DOHH2 (cell line): ENCODE data around the gene ADCY10.

Experiments used
- CTCF ChIP-seq: fragments of 200-600 bp; sonication (generic); IDR thresholded peaks from one replicate; pipeline ENCODE4 v1.5.1; 2014; ENCODE audit warnings: antibody characterized with exemption, mild to moderate bottlenecking, low read depth, low read length; ENCODE audit not compliant: poor library complexity, severe bottlenecking
- EZH2phosphoT487 ChIP-seq: fragments of 200-600 bp; sonication (generic); IDR thresholded peaks from 2 replicates; pipeline ENCODE4 v1.6.1; 2017; ENCODE audit warnings: borderline replicate concordance, mild to moderate bottlenecking, antibody characterized with exemption, low read length, moderate library complexity, mixed read lengths

GRCh38 chr1:167927046-167927754 lies 13.3 kb upstream of the ADCY10 start:
- no peak for TF ChIP-seq CTCF
- no peak for TF ChIP-seq EZH2phosphoT487
